Measurements from ENCODE around the gene DIP2A. TPM values are rescaled to one million over a fixed set of nuclear protein-coding genes. Genes with fewer than 3 reads are reported as not detected.

The DIP2A gene
- total RNA-seq, 1 donor from 2014 or later, result 25.9 TPM

DNA sequence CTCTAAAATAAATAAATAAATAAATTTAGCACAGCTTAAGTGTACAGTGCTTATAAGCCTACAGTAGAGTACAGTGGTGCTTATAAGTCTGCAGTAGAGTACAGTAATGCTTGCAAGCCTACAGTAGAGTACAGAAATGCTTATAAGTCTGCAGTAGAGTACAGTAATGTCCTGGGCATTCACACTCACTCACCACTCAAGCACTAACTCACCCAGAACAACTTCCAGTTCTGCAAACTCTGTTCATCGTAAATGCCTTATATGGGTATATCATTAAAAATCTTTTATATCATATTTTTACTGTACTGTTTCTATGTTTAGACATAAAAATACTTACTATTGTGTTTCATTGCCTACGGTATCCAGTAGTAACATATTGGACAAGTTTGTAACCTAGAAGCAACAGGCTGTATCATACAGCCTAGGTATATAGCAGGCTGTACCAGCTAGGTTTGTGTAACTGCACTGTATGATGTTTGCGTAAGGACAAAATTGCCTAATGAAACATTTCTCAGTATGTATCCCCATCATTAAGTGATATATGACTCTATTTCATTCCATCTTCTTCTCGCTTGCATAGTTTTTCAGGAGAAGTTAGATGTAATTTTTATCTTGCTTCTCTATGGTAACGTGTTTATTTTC is 160.2 kb downstream of the DIP2A start:
- TF ChIP-seq, protein P1, sequence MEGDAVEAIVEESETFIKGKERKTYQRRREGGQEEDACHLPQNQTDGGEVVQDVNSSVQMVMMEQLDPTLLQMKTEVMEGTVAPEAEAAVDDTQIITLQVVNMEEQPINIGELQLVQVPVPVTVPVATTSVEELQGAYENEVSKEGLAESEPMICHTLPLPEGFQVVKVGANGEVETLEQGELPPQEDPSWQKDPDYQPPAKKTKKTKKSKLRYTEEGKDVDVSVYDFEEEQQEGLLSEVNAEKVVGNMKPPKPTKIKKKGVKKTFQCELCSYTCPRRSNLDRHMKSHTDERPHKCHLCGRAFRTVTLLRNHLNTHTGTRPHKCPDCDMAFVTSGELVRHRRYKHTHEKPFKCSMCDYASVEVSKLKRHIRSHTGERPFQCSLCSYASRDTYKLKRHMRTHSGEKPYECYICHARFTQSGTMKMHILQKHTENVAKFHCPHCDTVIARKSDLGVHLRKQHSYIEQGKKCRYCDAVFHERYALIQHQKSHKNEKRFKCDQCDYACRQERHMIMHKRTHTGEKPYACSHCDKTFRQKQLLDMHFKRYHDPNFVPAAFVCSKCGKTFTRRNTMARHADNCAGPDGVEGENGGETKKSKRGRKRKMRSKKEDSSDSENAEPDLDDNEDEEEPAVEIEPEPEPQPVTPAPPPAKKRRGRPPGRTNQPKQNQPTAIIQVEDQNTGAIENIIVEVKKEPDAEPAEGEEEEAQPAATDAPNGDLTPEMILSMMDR (IDR thresholded peaks at IDR 0.05; ENCODE audit: borderline replicate concordance), result no peak
- Histone ChIP-seq H3K36me3 (no peaks in the 10 kb centered on the region), H3K9me3 (replicated peaks) (no peaks in the 10 kb centered on the region)

More for the DNA sequence above, 160.2 kb downstream of the DIP2A start:
- Histone ChIP-seq H3K4me3 (no peak overlapping the region), H3K27me3 (ENCODE audit: low read depth) (no peaks in the 10 kb centered on the region), H3K4me1 (peaks cover 11% of the 10 kb centered on the region), H3K27ac (replicated peaks) (no peak overlapping the region)
- intact Hi-C loops (cut with micrococcal nuclease), result no loop called here
- DNase-seq, result no peak

Other genes with a start within 250 kb of the DIP2A start
- gene LSS, start 230.1 kb upstream of the DIP2A start, total RNA-seq, result 52.0 TPM
- gene MCM3AP, start 173.3 kb upstream of the DIP2A start, total RNA-seq, result 58.8 TPM
- gene YBEY, start 172.5 kb upstream of the DIP2A start, total RNA-seq, result 17.1 TPM
- 1.5 TPM for gene C21orf58, start 135.0 kb upstream of the DIP2A start, total RNA-seq
- 36.3 TPM for gene PCNT, start 134.7 kb upstream of the DIP2A start, total RNA-seq
- gene S100B, start 146.2 kb downstream of the DIP2A start, total RNA-seq, result 2.8 TPM
- 56.4 TPM for gene PRMT2, start 176.8 kb downstream of the DIP2A start, total RNA-seq